ENCODE results near the gene ZNF234. TPM values are rescaled to one million over a fixed set of nuclear protein-coding genes. Genes with fewer than 3 reads are reported as not detected.
"Not testable (repeated sequence)": the region's sequence is repeated elsewhere in the genome, so short reads cannot be mapped to it uniquely, and the experiment has no call there.

ZNF234 gene
- polyA plus RNA-seq (2013, experiment 1 of 2) = 6.0 TPM
- polyA plus RNA-seq (2013, experiment 2 of 2) = 6.1 TPM

DNA sequence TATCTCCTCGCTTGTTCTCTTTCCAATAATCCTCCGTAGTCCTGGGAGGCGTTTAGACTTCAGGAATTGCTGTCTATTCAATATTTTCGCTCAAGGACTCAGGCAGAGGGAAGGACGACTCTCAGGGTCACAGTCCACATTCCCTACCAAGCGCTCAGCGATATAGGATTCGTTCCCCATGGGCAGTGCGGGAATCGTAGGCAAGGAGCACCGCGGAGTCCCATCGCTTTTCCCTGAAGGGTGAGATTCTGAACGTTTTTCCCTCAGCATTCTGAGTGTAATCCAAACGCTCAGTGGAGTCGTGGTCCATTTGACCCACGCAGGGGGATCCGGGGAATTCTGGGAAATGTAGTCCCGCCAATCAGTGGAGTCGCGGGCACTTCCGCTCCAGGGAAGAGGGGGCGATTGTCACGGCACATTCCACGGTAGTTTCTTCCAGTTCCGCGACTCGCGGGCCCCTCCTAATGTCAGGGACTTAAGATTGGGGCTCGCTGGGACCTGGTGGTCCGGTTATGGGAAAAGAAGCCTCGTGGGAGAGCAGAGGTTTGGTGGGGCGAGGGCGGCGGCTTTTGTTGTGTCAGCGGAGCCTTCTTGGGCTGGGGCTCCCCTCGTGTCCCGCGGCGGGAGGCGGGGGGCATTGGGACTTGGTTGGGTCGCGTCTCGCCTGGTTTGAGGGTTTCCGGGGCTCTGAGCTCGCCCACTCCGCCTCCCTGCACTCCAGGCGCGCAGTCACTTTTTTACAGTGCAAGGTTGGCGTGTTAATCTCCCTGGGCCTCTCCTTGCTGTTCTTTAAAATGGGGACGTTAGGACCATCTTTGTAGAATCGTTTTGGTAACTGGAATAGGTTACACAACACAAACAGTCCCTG, at the start of gene ZNF234:
Gene ZNF234 (plus strand): TSS at position 364 of the 868 bp plus-strand sequence. CDS start 3,079 bp downstream, outside the sequence.
- Histone ChIP-seq H3K4me3 (ENCODE audit: low read length) (peak within 1 kb of the TSS; percentile 77), H3K27ac (ENCODE audit: low read depth, low read length) (no peak within 1 kb of the TSS), H3K9ac (ENCODE audit: low read depth, low read length) (peak within 1 kb of the TSS; percentile 65), H3K9me3 (ENCODE audit: insufficient read depth, low read depth, low read length) (no peaks in the 10 kb centered on the region), H3K4me1 (ENCODE audit: insufficient read depth, low read length) (no peaks in the 10 kb centered on the region), H3K27me3 (ENCODE audit: insufficient read depth, low read length) (no peaks in the 10 kb centered on the region), H3K36me3 (ENCODE audit: insufficient read depth, low read length) (peaks cover 22% of the 10 kb centered on the region)
- WGBS = 1% methylated on average over 52 of the region's 52 CpGs

DNA sequence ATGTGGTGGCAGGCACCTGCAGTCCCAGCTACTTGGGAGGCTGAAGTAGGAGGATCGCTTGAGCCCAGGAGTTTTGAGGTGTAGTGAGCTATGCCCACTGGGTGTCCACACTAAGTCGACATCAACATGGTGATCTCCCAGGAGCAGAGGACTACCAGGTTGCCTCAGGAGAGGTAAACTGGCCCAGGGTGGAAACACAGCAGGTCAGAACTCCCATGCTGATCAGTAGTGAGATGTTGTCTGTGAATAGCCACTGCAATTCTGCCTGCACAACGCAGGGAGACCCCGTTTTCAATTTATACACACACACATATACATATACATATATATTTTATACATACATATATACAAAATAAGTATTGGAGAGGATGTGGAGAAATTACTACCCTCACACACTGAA, 49.2 kb upstream of the ZNF234 start:
- no peaks in the 10 kb centered on the region for H3K9me3 ChIP-seq (ENCODE audit: insufficient read depth, low read depth, low read length)
- no peaks in the 10 kb centered on the region for H3K27me3 ChIP-seq (ENCODE audit: insufficient read depth, low read length)
- peaks cover 8% of the 10 kb centered on the region for H3K36me3 ChIP-seq (ENCODE audit: insufficient read depth, low read length)
- H3K4me3 ChIP-seq (ENCODE audit: low read length) = no peak overlapping the region
- peaks cover 4% of the 10 kb centered on the region; the same call in 1 of the 2 replicates for H3K4me1 ChIP-seq (ENCODE audit: insufficient read depth, low read length)
- WGBS = 76% methylated on average over 2 of the region's 4 CpGs
- H3K27ac ChIP-seq (ENCODE audit: low read depth, low read length) = no peak overlapping the region
- no peak overlapping the region for H3K9ac ChIP-seq (ENCODE audit: low read depth, low read length)

DNA sequence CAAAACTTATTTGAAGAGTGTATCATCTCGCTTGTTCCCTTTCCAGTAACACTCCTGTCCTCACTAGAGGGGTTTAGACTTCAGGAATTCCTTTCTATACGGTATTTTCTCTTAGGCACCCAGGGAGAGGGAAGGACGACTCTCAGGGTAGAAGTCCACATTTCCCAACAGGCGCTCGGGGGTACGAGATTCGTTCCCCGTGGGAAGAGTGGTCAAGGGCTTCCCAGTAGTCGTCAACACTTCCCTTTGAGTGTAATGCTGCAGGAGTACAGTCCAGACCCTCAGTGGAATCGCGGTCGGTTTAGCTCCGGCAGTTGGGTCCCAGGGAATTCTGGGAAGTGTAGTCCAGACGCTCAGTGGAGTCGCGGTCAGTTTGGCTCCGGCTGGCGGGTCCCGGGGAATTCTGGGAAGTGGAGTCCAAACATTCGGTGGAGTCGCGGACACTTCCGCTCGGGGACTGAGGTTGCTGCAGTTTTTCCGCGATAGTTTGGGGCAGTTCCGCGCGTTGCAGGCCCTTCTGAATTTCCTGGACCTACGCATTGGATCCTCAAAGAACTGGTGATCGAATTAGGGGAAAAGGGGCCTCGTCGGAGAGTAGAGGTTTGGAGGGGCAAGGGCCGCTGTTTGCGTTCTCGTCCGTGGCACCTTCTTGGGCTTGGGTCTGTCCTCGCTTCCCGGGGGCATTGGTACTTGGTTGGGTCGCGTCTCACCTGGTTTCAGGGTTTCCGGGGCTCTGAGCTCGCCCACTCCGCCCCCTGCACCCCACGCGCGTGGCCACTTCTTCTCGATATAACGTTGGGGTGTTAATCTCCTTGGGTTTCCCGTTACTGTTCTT, 47.2 kb upstream of the ZNF234 start, which contains the start of gene ZNF224:
Gene ZNF224 (plus strand): TSS at position 431 of the 835 bp plus-strand sequence. CDS start 3,513 bp downstream, outside the sequence.
- Histone ChIP-seq H3K27ac (ENCODE audit: low read depth, low read length) (no peak within 1 kb of the TSS), H3K27me3 (ENCODE audit: insufficient read depth, low read length) (no peaks in the 10 kb centered on the region), H3K36me3 (ENCODE audit: insufficient read depth, low read length) (peaks cover 20% of the 10 kb centered on the region), H3K4me3 (ENCODE audit: low read length) (peak within 1 kb of the TSS; percentile 83), H3K9me3 (ENCODE audit: insufficient read depth, low read depth, low read length) (no peaks in the 10 kb centered on the region), H3K9ac (ENCODE audit: low read depth, low read length) (peak within 1 kb of the TSS; percentile 76), H3K4me1 (ENCODE audit: insufficient read depth, low read length) (peaks cover 4% of the 10 kb centered on the region; the same call in 1 of the 2 replicates)
- WGBS = under 1% methylated on average over 50 of the region's 50 CpGs

DNA sequence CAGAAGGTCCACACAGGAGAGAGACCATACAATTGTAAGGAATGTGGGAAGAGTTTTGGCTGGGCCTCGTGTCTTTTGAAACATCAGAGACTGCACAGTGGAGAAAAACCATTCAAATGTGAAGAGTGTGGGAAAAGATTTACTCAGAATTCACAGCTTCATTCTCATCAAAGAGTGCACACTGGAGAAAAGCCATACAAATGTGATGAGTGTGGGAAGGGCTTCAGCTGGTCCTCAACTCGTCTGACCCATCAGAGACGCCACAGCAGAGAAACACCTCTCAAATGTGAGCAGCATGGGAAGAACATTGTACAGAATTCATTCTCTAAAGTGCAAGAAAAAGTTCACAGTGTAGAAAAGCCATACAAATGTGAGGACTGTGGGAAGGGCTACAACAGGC, 33.6 kb upstream of the ZNF234 start:
- Histone ChIP-seq H3K27me3 (ENCODE audit: insufficient read depth, low read length) (no peaks in the 10 kb centered on the region), H3K9me3 (ENCODE audit: insufficient read depth, low read depth, low read length) (peaks cover 46% of the 10 kb centered on the region), H3K4me3 (ENCODE audit: low read length) (no peak overlapping the region), H3K36me3 (ENCODE audit: insufficient read depth, low read length) (peaks cover 68% of the 10 kb centered on the region), H3K4me1 (ENCODE audit: insufficient read depth, low read length) (no peaks in the 10 kb centered on the region), H3K9ac (ENCODE audit: low read depth, low read length) (no peak overlapping the region), H3K27ac (ENCODE audit: low read depth, low read length) (no peak overlapping the region)
- WGBS = 97% methylated on average over 3 of the region's 3 CpGs

DNA sequence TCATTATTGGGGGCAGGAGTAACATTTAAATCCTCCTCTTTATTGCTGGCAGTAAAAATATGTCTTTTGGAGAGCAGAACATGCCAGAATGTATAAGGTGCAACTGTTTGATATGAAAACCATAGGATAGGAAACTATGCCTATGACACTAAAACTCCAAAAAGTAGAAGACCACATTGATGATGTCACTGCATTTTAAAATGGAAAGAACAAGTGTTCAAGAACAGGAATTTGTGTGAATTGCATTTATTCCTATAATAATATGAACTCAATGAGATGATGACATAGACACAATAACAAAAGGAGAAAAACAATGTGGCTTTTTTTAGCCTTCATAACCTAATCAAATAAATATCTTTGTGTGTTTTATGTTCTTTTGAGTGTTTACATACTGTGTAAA, 31.9 kb upstream of the ZNF234 start:
- no peak overlapping the region for H3K4me3 ChIP-seq (ENCODE audit: low read length)
- no peaks in the 10 kb centered on the region for H3K4me1 ChIP-seq (ENCODE audit: insufficient read depth, low read length)
- H3K9me3 ChIP-seq (ENCODE audit: insufficient read depth, low read depth, low read length) = peaks cover 45% of the 10 kb centered on the region
- H3K27me3 ChIP-seq (ENCODE audit: insufficient read depth, low read length) = no peaks in the 10 kb centered on the region
- H3K9ac ChIP-seq (ENCODE audit: low read depth, low read length) = no peak overlapping the region
- H3K36me3 ChIP-seq (ENCODE audit: insufficient read depth, low read length) = peaks cover 52% of the 10 kb centered on the region
- H3K27ac ChIP-seq (ENCODE audit: low read depth, low read length) = no peak overlapping the region

DNA sequence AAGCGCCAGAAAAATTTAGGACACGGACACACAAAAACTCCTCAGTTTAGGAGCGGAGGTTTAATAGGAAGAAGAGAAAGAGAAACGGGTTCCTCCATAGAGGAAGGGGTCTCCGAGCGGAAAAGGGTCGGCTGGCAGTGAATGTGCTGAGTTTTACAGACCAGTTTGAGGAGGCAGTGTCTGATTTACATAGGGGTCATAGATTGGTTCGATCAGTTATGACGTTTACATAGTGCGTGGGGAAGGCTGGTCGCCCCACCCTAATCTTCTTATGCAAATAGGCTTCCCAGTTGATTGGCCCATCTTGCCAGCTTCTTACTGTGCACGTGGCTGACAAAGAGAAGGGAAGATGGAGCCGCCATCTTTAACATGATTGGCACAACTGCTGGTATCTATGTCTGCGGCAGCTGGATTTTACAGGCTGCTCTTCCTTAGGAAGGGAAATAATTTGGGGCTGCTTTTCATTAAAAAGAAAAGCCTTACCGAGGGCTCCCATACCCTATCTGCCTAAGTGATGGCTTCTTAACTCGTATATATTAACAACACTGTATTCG, 29.4 kb upstream of the ZNF234 start:
- H3K9me3 ChIP-seq (ENCODE audit: insufficient read depth, low read depth, low read length) = peaks cover 30% of the 10 kb centered on the region
- peaks cover 39% of the 10 kb centered on the region for H3K36me3 ChIP-seq (ENCODE audit: insufficient read depth, low read length)
- peak overlapping the region; percentile 81 for H3K4me3 ChIP-seq (ENCODE audit: low read length)
- H3K27me3 ChIP-seq (ENCODE audit: insufficient read depth, low read length) = no peaks in the 10 kb centered on the region
- WGBS = 17% methylated on average over 17 of the region's 17 CpGs
- H3K4me1 ChIP-seq (ENCODE audit: insufficient read depth, low read length) = no peaks in the 10 kb centered on the region
- H3K9ac ChIP-seq (ENCODE audit: low read depth, low read length) = peak overlapping the region; percentile 94
- H3K27ac ChIP-seq (ENCODE audit: low read depth, low read length) = peak overlapping the region; percentile 87

DNA sequence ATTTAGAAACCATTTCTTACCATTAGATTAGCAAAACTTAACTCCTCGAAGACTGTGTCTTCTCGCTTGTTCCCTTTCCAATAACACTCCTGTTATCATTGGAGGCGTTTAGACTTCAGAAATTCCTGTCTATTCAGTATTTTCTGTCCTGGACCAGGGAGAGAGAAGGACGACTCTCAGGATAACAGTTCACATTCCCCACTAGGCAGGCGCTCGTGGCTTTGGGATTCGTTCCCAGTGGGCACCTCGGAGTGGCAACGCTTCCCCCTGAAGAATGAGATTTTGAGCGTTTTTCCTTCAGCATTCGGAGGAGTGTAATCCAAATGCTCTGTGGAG, 28.6 kb upstream of the ZNF234 start:
- Histone ChIP-seq H3K27ac (ENCODE audit: low read depth, low read length) (peak overlapping the region; percentile 87), H3K9me3 (ENCODE audit: insufficient read depth, low read depth, low read length) (peaks cover 22% of the 10 kb centered on the region), H3K9ac (ENCODE audit: low read depth, low read length) (peak overlapping the region; percentile 94), H3K27me3 (ENCODE audit: insufficient read depth, low read length) (no peaks in the 10 kb centered on the region), H3K36me3 (ENCODE audit: insufficient read depth, low read length) (peaks cover 36% of the 10 kb centered on the region), H3K4me1 (ENCODE audit: insufficient read depth, low read length) (no peaks in the 10 kb centered on the region), H3K4me3 (ENCODE audit: low read length) (peak overlapping the region; percentile 81)
- 0% methylated on average over 11 of the region's 11 CpGs for WGBS

DNA sequence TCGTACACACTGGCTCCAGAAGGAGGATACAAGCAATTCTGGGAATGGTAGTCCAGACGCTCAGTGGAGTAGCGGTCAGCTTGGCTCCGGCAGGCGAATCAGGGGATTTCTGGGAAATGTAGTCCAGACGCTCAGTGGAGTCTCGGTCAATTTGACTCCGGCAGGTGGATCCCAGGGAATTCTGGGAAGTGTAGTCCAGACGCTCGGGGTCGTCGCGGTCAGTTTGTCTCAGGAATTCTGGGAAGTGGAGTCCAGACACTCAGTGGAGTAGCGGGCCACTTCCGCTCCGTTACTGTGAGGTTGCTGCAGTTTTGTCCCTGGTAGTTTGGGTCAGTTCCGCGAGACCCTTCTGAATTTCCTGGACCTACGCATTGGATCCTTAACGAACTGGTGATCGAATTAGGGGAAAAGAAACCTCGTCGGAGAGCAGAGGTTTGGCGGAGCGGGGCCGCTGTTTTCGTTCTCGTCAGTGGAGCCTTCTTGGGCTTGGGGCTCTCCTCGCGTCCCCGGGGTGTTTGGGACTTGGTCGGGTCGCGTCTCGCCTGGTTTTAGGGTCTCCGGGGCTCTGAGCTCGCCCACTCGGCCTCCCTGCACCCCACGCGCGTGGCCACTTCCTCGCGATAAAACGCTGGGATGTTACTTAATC, 28.1 kb upstream of the ZNF234 start, which contains the start of gene ZNF225:
Gene ZNF225 (plus strand): TSS at position 262 of the 646 bp plus-strand sequence. CDS start 2,429 bp downstream, outside the sequence.
- no peaks in the 10 kb centered on the region for H3K27me3 ChIP-seq (ENCODE audit: insufficient read depth, low read length)
- H3K4me3 ChIP-seq (ENCODE audit: low read length) = peak within 1 kb of the TSS; percentile 81
- peak within 1 kb of the TSS; percentile 94 for H3K9ac ChIP-seq (ENCODE audit: low read depth, low read length)
- peaks cover 36% of the 10 kb centered on the region for H3K36me3 ChIP-seq (ENCODE audit: insufficient read depth, low read length)
- H3K4me1 ChIP-seq (ENCODE audit: insufficient read depth, low read length) = no peaks in the 10 kb centered on the region
- H3K27ac ChIP-seq (ENCODE audit: low read depth, low read length) = peak within 1 kb of the TSS; percentile 87
- under 1% methylated on average over 44 of the region's 44 CpGs for WGBS
- peaks cover 17% of the 10 kb centered on the region; the same call in 1 of the 2 replicates for H3K9me3 ChIP-seq (ENCODE audit: insufficient read depth, low read depth, low read length)

DNA sequence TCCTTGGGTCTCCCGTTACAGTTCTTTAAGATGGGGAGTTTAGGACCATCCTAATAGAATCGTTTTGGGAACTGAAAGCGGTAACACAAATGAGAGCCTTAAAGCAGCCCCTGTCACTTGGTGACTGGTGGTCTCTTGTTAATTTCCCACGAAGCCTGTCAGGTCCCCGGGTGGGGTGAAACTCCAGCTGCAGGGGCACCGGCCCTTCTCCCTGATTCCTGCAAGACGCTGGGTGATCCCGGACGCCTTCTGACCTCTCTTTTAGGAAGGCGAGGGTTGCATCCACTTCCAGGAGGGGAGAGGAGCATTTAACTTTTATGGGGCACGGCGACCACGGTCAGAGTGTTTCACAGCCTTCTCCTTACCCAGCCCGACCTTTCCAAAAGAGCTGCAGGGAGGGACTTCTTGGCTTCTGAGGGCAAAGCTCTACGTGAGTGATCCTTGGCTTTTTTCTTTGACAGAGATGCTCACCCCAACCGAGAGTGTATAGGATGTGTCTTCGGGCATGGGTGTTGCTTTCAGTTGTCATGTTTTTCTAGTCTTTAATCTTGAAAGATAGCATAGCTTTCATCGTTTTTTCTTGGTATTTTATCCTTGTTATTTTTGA, 27.5 kb upstream of the ZNF234 start:
- WGBS = 10% methylated on average over 18 of the region's 18 CpGs
- Histone ChIP-seq H3K27ac (ENCODE audit: low read depth, low read length) (no peak overlapping the region), H3K36me3 (ENCODE audit: insufficient read depth, low read length) (peaks cover 33% of the 10 kb centered on the region), H3K27me3 (ENCODE audit: insufficient read depth, low read length) (no peaks in the 10 kb centered on the region), H3K9ac (ENCODE audit: low read depth, low read length) (peak overlapping the region; percentile 76), H3K9me3 (ENCODE audit: insufficient read depth, low read depth, low read length) (peaks cover 12% of the 10 kb centered on the region; the same call in 1 of the 2 replicates), H3K4me3 (ENCODE audit: low read length) (peak overlapping the region; percentile 81), H3K4me1 (ENCODE audit: insufficient read depth, low read length) (no peaks in the 10 kb centered on the region)

DNA sequence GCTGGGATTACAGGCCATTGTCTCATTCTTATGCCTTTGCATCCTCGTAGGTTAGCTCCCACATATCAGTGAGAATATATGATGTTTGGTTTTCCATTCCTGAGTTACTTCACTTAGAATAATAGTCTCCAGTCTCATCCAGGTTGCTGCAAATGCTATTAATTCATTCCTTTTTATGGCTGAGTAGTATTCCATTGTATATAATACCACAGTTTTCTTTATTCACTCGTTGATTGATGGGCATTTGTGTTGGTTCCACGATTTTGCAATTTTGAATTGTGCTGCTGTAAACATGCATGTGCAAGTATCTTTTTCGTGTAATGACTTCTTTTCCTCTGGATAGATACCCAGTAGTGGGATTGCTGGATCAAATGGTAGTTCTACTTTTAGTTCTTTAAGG, 20.2 kb upstream of the ZNF234 start:
- not testable (repeated sequence) for H3K27me3 ChIP-seq (ENCODE audit: insufficient read depth, low read length); H3K9me3 ChIP-seq (ENCODE audit: insufficient read depth, low read depth, low read length); H3K9ac ChIP-seq (ENCODE audit: low read depth, low read length); H3K4me3 ChIP-seq (ENCODE audit: low read length); H3K27ac ChIP-seq (ENCODE audit: low read depth, low read length); H3K4me1 ChIP-seq (ENCODE audit: insufficient read depth, low read length)
- H3K36me3 ChIP-seq (ENCODE audit: insufficient read depth, low read length) = peaks cover 48% of the 10 kb centered on the region
- WGBS = 93% methylated on average over 4 of the region's 4 CpGs

All from HUES64 (cell line).